ENCODE data around the gene NEIL3.

NEIL3 gene

DNA sequence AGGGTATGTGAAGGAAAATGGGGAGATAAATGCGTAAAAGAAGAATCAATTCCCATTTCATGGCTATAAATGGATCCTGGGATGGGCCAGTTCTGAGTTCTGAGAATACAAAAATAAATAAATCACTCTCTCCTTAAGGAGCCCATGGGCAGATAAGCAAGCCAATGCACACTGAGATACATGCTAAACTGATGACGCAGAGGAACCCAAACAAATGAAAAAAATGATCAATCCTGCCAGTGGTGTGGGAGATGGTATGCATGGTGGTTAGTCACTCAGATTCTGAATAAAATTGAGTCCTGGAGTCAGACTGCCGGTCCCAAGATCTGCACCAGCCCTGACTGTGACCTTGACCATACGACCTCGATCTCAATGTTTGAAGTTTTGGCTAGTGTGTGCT lies 59.7 kb downstream of the NEIL3 start:
- DNase-seq (ENCODE audit: low read depth in 2 of 2): no peak

DNA sequence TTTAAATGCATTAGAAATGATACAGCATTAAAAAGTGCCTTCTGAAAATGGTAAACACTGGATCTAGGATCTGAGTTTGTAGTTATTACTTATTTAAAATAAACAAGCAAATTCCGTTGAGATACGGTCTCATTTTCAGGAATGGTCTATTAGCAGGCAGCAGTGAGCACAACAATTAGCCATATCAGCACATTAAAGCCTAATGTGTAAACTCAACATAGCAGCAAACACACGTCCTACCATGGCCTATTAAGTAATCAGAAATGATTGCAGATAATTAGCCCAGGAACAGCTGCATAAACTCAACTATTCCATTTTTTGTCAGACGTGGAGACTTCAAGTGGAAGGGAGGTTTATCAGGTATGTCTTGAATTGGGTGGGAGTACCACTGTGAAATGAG lies 61.8 kb downstream of the NEIL3 start:
- no peak for DNase-seq (ENCODE audit: low read depth in 2 of 2)

DNA sequence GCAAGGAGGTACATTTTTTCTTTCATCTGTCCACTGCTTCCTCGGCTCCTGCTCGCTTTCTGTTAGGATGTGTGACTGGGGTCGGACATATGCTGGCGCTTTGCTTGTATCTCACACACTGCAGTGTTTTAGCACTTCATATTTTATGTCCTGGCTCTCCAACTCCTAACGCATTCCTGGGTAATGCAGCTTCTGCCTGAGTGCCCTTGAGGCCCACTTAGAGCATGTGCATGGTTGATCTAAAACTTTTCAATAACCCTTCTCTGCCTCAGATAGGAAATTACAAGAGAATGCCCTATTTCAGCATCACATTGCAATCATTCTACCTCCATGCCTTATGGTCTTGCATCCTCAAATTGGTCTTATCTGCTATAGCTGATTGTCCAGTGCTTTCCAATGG lies 65.3 kb downstream of the NEIL3 start:
- no peak for DNase-seq (ENCODE audit: low read depth in 2 of 2)

DNA sequence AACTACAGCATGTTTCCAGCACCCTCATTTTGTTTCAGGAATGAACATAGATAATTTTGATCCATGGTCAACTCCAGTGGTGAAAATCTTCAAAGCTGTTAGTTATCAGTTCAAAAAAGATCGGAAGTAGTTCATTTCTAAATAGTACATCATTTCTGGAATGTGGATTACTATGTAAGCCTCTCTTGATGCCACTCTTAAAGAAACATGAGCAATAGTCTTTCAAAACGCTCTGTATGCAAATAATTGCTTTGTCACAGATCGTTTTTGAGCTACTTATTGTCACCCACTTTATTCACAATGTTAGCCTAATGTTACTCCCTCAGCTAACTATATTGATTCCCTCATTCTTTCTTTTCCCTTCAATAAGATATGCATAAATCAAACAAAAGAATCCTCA lies 65.7 kb downstream of the NEIL3 start:
- DNase-seq (ENCODE audit: low read depth in 2 of 2): no peak

DNA sequence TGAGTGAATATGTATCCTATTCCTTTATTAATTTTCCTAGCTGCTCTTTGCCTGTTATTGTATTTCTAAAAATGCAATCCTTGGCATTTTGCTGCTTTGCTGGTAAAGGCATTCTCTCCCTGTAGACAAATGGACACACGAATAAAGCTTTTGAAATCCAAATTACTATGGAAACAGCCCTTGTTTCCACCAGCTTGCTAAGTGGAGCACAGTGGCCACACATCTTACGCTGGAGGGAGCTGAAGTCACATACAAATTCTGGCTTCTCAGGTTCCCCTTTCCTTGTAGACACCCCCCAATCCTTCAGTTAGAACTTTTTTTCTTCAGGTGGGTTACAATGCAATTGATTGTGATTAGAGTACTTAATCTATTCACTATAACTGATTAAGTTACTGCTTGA lies 66.3 kb downstream of the NEIL3 start:
- no peak for DNase-seq (ENCODE audit: low read depth in 2 of 2)

DNA sequence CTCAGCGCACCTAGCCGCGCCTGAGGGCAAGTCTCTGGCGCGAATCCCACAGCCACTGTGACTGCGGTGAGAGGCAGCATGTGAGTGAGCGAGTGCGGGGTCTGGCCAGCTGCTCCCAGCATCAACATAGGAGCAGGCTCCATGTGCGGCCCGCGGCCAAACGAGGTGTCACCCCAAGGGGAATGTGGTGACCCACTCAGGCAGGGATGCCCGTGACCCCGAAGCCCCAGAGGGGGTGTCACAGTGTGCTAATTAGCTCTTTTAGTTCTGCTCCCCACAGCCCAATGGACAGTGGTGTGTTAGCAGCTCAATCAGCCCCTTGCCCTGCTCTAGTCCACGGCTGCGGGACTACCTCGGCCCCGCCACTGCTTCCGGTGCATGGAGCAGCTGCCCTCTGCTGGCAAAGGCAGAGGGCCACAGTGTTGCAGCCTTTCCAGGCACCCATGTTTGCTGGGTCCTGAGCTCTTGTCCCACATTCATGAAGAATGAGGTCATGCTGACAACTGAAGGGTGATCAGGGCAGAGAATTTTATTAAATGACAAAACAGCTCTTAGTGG lies 71.1 kb downstream of the NEIL3 start:
- DNase-seq (ENCODE audit: low read depth in 2 of 2): no peak

DNA sequence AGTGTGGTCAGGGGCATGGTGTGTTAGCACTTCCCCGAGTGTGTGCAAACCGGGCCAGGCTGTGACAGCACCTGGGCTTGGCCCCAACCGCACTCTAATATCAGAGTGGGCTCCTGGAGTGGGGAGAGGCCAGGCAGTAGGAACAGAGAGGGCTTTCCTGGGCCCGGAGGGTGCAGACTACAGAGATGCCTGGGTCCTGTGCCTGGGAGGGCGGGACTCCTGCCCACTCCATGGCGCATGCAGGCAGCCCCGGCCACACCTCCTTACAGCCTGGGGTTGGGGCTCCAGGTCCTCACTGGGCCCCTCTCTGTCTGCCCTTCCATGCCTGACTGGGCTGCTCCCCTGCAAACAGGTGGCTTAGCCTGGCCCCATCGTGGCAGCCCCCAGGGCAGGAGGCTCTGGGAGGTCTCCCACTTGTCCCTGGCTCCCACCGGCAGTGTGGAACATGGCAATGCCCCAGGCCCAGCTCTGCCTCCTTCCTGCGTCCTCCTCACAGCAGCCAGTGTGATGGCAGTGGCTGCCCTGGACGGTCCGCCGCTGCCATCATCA lies 72.2 kb downstream of the NEIL3 start:
- no peak for DNase-seq (ENCODE audit: low read depth in 2 of 2)

DNA sequence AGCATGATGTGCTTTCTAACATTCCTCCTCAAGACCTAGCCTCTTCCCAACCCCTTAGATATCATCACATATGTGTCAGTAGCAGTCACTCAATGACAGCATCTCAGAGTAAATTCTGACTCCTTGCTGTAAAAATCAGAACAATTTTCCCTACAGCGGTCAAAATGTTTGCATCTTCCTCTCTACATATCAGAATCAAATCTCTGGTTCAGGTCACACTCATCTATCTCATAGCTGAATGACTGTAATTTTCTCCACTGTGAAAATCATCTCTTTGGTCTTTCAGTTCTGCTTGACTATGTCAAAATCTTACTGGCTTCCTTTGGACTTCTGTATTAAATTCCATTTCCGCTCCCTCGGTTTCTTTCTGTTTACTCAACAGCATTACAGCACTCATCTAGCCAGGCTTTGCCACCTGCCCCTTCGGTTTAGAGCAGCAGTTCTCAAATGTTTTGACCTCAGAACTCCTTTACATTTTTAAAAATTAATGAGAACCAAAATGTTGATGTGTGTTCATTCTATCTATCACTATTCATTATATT lies 75.3 kb downstream of the NEIL3 start:
- no peak for DNase-seq (ENCODE audit: low read depth in 2 of 2)

DNA sequence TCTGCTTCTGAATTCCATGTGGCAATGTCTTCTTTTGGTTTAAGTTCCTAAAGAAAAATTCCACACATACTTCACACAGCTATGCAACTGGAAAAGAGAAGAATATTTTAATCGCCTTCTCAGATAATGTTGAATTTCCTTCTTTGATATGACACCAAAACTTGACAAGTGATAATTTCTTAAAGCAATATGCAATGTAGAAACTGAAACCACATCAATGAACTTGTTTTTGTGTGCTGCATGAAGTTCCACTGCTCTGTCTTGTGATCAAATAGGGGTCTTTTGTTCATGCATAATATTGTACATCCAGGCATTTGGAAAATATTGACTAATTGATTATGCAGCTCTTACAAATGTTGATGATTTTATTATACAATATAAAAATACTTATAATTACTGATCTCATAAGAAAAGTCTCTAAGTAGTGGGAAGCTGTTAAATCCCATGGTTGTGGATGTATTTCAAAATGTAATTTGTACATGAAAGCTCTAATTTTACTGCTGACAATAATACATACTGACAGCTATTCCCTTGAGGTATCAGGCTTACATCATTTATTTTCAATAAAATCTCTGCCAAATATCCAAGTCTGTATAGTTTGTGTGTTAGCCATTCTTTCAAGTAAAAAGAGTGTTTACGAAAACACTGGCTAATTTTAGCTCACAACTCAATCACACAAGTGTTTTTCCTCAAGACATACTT lies 76.1 kb downstream of the NEIL3 start:
- no peak for DNase-seq (ENCODE audit: low read depth in 2 of 2)

DNA sequence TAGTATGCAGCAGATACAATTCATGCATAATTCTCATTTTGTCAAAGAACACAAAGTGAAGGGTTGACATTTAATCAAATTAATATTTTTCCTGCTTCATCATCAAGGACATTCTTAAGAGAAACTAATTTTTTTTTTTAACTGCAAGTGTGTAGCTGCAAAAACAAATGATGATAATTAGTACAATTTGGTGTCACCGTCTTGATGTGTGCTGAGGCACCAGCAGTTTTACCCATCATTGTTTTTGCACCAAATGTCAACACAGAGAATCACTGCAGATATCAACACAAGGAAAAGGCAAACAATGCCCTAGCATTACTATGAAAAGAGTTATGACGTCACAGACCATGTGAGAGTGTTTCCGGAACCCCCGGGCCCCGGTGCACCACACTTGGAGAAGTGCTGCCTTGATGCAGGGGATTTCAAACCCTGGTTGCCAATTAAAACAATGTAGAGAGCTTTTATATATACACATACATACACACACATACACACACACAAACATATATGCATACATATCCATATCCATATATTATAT lies 76.7 kb downstream of the NEIL3 start:
- no peak for DNase-seq (ENCODE audit: low read depth in 2 of 2)

DNA sequence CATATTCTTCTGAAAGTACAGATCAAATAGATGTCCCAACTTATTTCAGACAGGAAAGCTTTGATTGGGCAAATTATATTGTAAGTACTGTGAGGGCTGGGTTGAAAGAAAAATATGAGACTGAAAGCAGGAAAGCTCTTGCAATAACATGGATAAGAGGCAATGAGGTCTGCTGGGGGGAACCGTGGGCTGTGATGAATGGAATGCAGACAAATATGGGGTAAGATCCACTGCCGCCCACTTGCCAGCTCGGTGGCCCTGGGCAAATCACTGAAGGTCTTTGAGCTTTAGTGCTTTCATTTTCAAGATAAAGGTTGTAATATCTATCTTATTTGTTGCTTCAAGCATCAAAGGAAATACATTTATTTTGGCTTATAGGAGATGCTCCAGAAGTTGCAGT lies 81.6 kb downstream of the NEIL3 start:
- no peak for DNase-seq (ENCODE audit: low read depth in 2 of 2)

DNA sequence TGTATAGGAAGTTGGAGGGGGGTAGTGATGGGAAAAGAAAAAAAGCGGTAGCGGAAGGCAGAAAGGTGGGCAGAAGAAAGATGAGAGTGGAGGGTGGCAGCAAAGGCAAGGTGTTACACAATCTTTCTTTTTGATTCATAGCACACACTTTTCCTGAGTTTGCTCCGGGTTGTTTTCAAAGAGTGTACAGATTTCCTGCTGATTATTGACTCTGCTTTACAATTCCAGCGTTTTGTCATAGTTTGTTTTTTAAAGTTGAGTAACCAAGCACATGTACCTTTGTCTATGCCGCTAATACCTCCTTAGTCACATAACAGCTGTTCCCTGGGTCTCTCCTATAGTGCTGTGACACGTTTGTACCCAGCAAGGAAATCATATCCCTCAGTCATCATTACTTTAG lies 82.3 kb downstream of the NEIL3 start:
- no peak for DNase-seq (ENCODE audit: low read depth in 2 of 2)

DNA sequence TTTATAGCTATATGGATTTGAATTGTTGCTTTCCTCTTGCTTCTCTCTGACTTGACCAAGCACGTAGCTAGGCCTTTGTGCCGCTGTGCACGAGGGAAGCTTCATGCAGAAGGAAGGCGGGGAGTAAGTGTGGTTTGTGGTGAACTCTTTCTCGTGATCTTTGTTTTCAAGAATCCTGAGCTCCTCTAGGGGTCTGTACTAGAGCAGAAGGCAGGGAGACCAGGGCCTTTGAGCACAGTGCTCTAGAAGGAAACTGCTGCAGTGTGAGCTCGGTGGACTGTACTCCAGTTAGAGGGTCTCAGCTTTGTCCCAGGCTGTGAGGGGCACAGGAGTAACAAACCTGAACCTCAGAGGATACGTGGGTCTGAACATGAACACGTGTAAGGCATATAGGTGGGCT lies 83.6 kb downstream of the NEIL3 start:
- no peak for DNase-seq (ENCODE audit: low read depth in 2 of 2)

DNA sequence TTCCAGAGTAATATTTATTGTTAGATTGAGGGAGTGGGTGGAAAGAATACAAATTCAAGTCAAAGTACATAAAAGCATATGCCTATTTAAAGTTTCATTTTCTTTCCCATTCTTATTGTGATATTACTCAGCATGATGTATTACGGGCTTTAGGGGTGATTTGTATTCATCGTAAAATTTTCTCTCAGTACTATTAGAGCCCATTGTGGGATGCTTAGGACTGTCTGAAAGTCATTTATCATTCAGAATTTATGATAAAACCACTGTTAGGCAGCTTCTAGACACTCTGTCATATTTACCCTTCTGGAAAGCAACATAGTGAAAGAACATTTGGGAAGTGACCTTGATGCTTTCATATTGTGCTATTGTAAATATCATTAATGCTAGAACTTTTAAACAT lies 86.7 kb downstream of the NEIL3 start:
- no peak for DNase-seq (ENCODE audit: low read depth in 2 of 2)

DNA sequence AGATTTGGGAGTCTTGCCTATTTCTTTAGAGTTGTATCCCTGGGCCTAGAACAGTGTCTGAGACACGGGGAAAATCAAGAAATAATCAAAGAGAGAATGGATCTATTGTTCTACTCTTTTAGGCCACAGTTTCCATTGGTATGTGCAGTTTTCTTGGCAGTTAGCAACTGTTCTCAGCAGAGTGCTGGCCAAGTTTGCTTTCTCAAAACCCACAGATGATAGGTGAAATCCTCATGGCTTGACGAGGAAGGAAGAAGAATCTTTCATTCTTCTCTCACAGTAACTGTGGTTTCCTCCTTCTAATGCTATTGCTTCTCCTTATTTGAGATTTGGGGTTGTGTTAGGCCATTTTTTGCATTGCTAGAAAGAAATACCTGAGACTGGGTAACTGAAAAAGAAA lies 90.4 kb downstream of the NEIL3 start:
- no peak for DNase-seq (ENCODE audit: low read depth in 2 of 2)

DNA sequence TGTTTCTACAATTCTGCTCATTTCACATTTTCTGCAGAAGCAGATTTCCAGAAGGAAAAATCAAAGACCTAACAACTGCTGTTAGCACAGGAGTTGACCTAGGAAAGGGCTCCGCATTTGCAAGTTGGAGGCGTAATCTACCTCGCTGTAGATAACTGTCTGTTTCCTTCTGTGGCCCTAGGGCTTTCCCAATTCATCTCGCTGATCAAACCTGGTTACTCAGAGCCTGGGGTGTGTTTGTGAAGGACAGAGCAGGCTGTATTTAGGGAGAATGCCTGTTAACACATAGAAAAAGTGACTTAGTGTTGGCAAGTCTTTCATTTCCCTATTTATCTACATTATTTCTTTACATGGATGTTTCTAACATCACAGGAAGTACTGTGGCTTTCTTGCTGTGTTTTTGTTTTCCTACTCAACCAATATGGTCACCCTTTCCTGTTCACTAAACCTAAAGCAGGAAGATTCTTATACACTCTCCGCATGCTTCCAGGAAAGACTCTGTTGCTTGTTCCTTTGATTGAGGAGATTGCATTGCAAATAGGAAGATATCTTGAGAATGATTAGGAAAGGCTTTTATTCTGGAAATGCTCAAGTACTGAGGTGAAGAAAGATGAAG lies 92.1 kb downstream of the NEIL3 start:
- DNase-seq (ENCODE audit: low read depth in 2 of 2): no peak

DNA sequence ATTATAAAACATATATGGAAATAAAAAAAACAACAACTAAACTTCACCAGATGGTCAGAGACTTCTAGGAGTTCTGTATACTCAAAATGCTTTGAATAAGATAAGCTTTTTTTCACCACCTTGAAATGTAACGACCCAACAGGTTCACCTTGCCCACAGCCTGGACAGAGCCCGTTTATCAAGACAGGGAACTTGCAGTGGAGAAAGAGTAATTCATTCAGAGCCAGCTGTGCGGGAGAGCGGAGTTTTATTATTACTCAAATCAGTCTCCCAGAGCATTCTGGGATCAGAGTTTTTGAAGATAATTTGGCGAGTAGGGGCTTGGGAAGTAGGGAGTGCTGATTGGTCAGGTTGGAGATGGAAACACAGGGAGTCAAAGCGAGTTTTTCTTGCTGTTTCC lies 94.1 kb downstream of the NEIL3 start:
- DNase-seq (ENCODE audit: low read depth in 2 of 2): no peak

DNA sequence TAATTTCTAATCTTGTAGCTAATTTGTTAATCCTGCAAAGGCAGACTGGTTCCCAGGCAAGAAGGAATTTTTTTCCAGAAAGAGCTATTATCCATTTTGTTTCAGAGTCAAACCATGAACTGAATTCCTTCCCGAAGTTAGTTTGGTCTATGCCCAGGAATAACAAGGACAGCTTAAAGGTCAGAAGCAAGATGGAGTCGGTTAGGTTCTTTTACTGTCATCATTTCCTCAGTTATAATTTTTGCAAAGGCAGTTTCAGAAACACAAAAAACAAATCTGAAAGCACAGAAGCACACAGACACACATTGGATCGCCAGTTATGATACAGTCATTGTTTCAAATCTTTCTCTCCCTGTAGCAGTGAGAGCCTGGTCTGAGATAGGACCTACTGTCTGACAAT lies 94.7 kb downstream of the NEIL3 start:
- DNase-seq (ENCODE audit: low read depth in 2 of 2): no peak

DNA sequence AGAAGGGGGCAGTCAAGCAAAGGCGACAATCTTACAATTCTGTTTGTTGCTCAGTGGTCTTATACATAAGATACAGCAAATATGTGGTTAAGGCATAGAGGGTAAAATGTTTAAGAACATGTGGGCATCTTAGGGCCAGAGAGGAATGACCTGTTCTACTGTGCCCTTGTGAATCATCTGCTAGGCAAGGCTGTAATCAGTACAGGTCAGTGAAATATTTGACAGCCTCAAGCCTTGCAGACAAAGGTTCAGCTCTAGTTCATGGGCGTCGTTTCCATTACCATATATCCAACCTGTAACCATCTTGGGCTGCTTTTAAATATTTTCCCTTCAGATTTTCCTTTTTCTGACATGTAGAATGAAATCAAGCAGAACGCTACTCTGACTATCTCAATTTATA lies 95.3 kb downstream of the NEIL3 start:
- DNase-seq (ENCODE audit: low read depth in 2 of 2): no peak

DNA sequence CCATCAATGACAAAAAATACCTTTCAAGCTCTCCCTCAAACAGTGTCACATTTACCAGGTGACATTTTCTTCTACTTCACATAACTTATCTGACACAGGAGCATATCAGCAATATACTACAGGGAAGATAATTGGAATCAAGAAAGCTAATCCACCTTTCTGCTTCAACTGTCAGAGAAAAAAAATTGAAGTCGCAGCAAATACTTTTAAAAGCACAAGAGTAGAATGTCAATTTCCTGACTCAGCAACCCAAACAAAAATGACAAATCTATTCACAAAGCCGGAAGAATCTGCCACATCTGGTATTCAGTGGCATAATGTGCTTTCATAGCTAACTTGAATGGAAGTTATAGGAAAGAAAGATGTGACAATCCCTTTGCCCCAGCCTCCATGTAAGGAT lies 95.8 kb downstream of the NEIL3 start:
- no peak for DNase-seq (ENCODE audit: low read depth in 2 of 2)

DNA sequence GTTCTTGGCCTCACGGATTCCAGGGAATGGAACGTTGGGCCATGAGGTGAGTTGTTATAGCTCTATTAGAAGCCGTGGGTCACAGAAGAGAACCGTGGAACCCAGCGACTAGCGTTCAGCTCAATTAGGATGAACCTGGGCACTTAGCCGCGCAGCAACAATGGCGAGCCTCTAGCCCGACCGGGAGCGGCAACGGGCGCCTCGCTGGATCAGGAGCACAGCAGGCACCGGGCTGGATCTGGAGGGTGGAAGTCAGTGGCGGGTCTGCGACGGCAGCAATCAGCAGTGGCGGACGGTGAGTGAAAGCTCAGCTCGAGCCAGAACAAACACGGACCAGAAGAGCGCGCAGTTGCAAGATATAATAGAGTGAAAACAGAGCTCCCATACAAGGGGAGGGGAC lies 98.3 kb downstream of the NEIL3 start:
- DNase-seq (ENCODE audit: low read depth in 2 of 2): no peak

DNA sequence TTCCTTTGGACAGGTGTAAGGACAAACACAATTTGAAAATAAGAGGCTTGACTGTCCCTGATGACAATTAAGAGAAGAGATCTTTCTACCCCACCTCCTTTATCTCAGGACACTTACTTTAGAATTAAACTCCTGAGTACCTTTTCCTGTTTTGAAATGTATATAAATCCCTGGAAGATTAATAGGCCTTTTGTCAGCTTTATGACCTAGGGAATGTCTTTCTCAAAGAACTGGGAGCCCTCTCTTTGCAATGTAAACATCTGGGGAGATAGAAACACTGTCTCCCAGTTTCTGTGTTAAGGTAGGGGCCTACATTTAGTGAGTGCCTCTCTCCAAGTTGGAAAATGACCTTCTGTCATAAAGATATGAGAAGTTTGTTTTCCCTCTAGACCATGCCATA lies 100.9 kb downstream of the NEIL3 start:
- DNase-seq (ENCODE audit: low read depth in 2 of 2): no peak

DNA sequence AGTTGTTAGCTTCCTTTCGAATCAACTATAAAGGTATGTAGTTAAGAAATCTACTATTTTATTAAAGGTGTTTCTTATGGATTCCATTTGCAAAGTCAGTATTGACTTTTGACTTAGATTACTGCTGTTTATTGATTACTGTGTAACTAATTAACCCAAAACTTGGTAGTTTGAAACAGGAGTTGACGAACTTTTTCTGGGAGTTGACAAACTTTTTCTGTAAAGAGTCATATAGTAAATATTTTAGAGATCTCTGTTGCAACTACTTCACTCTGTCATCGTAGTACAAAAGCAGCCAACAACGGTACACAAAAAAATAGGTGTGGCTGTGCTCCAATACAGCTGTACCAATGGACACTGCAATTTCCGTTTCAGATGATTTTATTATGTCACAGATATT lies 102.3 kb downstream of the NEIL3 start:
- DNase-seq (ENCODE audit: low read depth in 2 of 2): no peak
